PC-9 (cell line): ENCODE results near the gene SHISA9.

Experiments used
- CTCF ChIP-seq: fragments of 200-600 bp; sonication (generic); conservative IDR thresholded peaks from 2 replicates; pipeline ENCODE4 v1.6.1; 2017; ENCODE audit warnings: mixed run types, antibody characterized with exemption, mild to moderate bottlenecking, moderate library complexity
- EZH2 ChIP-seq: fragments of 200-600 bp; sonication (generic); IDR thresholded peaks from 2 replicates; pipeline ENCODE4 v1.8.0; 2017; ENCODE audit warnings: antibody characterized with exemption, low read depth

DNA sequence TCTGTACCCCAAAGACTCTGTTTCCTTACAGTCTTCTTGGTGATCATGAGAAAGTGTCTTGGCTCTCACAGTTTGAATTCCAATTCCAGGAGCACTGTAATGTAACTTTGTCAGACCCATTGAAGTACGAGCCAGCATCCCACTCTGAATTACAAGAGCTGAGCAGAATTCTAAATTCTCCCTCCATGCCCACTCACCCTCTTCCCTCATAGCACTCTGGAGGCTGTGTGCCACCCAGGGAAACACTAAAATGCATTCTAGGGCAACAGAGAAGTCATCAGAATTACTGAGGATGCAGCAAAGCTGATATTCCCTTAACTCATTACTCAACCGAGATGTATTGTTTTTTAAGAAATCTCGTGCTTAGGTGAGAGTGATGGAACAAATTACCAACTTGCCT is 154.1 kb downstream of the SHISA9 start:
- TF ChIP-seq CTCF, result no peak
- no peak for TF ChIP-seq EZH2
